HCT116 (cell line): ENCODE data around the gene AOPEP. TPM values are rescaled to one million over a fixed set of nuclear protein-coding genes. Genes with fewer than 3 reads are reported as not detected.

Experiments used
- ATAC-seq: fragments of 200-7000 bp; cut with Tn5 transposase; 2 replicates; pipeline ENCODE4 v1.9.1; 2020; ENCODE audit warnings: mild to moderate bottlenecking, moderate library complexity
- BruUV-seq: library from RNA; stranded (reverse); fragments of 400-500 nt; replicated peaks from 2 replicates; lab custom pipeline; 2021; lab: Mats Ljungman, UMichigan
- CTCF ChIA-PET: fragments of 300-600 bp; sonication (Branson Sonifier 250); formaldehyde crosslinking; loops from one replicate; lab custom pipeline; 2021; ENCODE audit warnings: antibody characterized with exemption; lab: Charles Lee
- POLR2A ChIA-PET: fragments of 300-600, 350-600 bp; sonication (Branson Sonifier 250); formaldehyde crosslinking; loops from one replicate; lab custom pipeline; 2021; ENCODE audit warnings: antibody characterized with exemption; lab: Charles Lee
- RAD21 ChIA-PET, 2 experiments: fragments of 300-600 bp; sonication (Branson Sonifier 250); formaldehyde crosslinking; loops; one replicate each; lab custom pipeline; 2023; ENCODE audit warnings: low total read pairs in 2 of 2; ENCODE audit not compliant: uncharacterized antibody in 2 of 2, unreplicated experiment in 2 of 2, low non-redundant PET in 1 of 2; lab: Charles Lee
- DNase-seq: peaks from one replicate; pipeline ENCODE4 v3.0.0-alpha.2; 2010; ENCODE audit warnings: low read depth, low spot score
- H2AFZ ChIP-seq: fragments of 200-600 bp; shearing (Covaris generic), sonication (generic); 2 replicates; pipeline ENCODE4 v1.6.1; 2017; ENCODE audit warnings: low read depth, mixed run types, mixed read lengths, antibody characterized with exemption, low read length; ENCODE audit not compliant: poor library complexity, severe bottlenecking
- H3K27ac ChIP-seq: 2 replicates; pipeline ENCODE4 v1.5.1; 2012; ENCODE audit warnings: low read depth, low read length
- H3K27me3 ChIP-seq: fragments of 200-600 bp; sonication (generic); 2 replicates; pipeline ENCODE4 v1.6.1; 2016; ENCODE audit warnings: mixed run types, low read length, mixed read lengths; ENCODE audit not compliant: insufficient read depth
- H3K36me3 ChIP-seq, 2 experiments: fragments of 200-500 bp in 1 of 2; fragments of 200-600 bp in 1 of 2; sonication (Bioruptor generic) in 1 of 2; sonication (generic) in 1 of 2; 2 replicates each; pipeline versions ENCODE4 v1.5.1 to v1.6.1; 2014 to 2016; ENCODE audit warnings: low read length in 2 of 2, inconsistent platforms in 1 of 2, mixed read lengths in 1 of 2, mixed run types in 1 of 2; ENCODE audit not compliant: insufficient read depth in 2 of 2, control insufficient read depth in 1 of 2
- H3K4me1 ChIP-seq, 2 experiments: fragments of 200-600 bp in 1 of 2; sonication (generic) in 1 of 2; 2 replicates each; pipeline versions ENCODE4 v1.5.1 to v1.6.1; 2012 to 2017; ENCODE audit warnings: low read length in 2 of 2, inconsistent platforms in 1 of 2, mild to moderate bottlenecking in 1 of 2, mixed read lengths in 1 of 2, mixed run types in 1 of 2, moderate library complexity in 1 of 2; ENCODE audit not compliant: insufficient read depth in 2 of 2, control insufficient read depth in 1 of 2
- H3K4me2 ChIP-seq: fragments of 200-600 bp; sonication (generic); 2 replicates; pipeline ENCODE4 v1.6.1; 2017; ENCODE audit warnings: mixed run types, low read length, mixed read lengths
- H3K4me3 ChIP-seq, 2 experiments: fragments of 200-600 bp in 1 of 2; sonication (generic) in 1 of 2; replicated peaks in 1 of 2; 2 replicates each; pipeline ENCODE4 v1.5.1; 2011 to 2016; ENCODE audit warnings: low read length in 2 of 2, control low read depth in 1 of 2, low read depth in 1 of 2, mild to moderate bottlenecking in 1 of 2, mixed read lengths in 1 of 2, mixed run types in 1 of 2
- H3K79me2 ChIP-seq: fragments of 200-600 bp; sonication (generic); 2 replicates; pipeline ENCODE4 v1.6.1; 2017; ENCODE audit warnings: mild to moderate bottlenecking, mixed run types, low read length, moderate library complexity, mixed read lengths; ENCODE audit not compliant: insufficient read depth
- H3K9ac ChIP-seq: fragments of 200-600 bp; sonication (generic); 2 replicates; pipeline ENCODE4 v1.6.1; 2016; ENCODE audit warnings: low read length, mixed read lengths
- H3K9me2 ChIP-seq: fragments of 200-600 bp; sonication (generic), shearing (Covaris generic); 2 replicates; pipeline ENCODE4 v1.6.1; 2017; ENCODE audit warnings: mixed run types, mild to moderate bottlenecking, moderate library complexity; ENCODE audit not compliant: insufficient read depth
- H3K9me3 ChIP-seq, 2 experiments: fragments of 200-500 bp in 1 of 2; fragments of 200-600 bp in 1 of 2; sonication (Bioruptor generic) in 1 of 2; sonication (generic) in 1 of 2; 2 replicates each; pipeline ENCODE4 v1.6.1; 2014 to 2017; ENCODE audit warnings: low read length in 2 of 2, mixed read lengths in 2 of 2, inconsistent platforms in 1 of 2, low read depth in 1 of 2, mild to moderate bottlenecking in 1 of 2, mixed run types in 1 of 2, moderate library complexity in 1 of 2; ENCODE audit not compliant: control insufficient read depth in 1 of 2, insufficient read depth in 1 of 2
- H4K20me1 ChIP-seq: fragments of 200-600 bp; sonication (generic), shearing (Covaris generic); 2 replicates; pipeline ENCODE4 v1.6.1; 2017; ENCODE audit warnings: mixed run types, mild to moderate bottlenecking, moderate library complexity; ENCODE audit not compliant: insufficient read depth
- ELF1 ChIP-seq: IDR thresholded peaks from 2 replicates; pipeline ENCODE4 v1.6.1; 2012; ENCODE audit warnings: low read depth, borderline replicate concordance
- EZH2phosphoT487 ChIP-seq: fragments of 200-600 bp; IDR thresholded peaks from 2 replicates; pipeline ENCODE4 v1.6.1; 2018; ENCODE audit warnings: antibody characterized with exemption, borderline replicate concordance
- MAX ChIP-seq: IDR thresholded peaks from 2 replicates; pipeline ENCODE4 v1.6.1; 2012
- YY1 ChIP-seq: IDR thresholded peaks from 2 replicates; pipeline ENCODE4 v1.6.1; 2011; ENCODE audit warnings: low read length, low read depth, moderate library complexity, mild to moderate bottlenecking; ENCODE audit not compliant: insufficient replicate concordance; ENCODE audit errors: extremely low read depth
- intact Hi-C: fragments of 100-400 bp; cut with micrococcal nuclease; formaldehyde crosslinking; loops from 2 replicates; pipeline ENCODE4 v1.10.0; 2022
- total RNA-seq: library from RNA; stranded (reverse); gene quantifications from one replicate; pipeline ENCODE4 v1.2.1, GENCODE V29; 2021; ENCODE audit not compliant: unreplicated experiment
- TF ChIP-seq, protein P1 (sequence below), 3 experiments: fragments of 200-600 bp in 1 of 3; sonication (generic) in 1 of 3; IDR thresholded peaks in 2 of 3; conservative IDR thresholded peaks in 1 of 3; 2 replicates each; pipeline ENCODE4 v1.5.1; 2012 to 2017; ENCODE audit warnings: low read depth in 2 of 3, low read length in 2 of 3, antibody characterized with exemption in 1 of 3, borderline replicate concordance in 1 of 3, control low read depth in 1 of 3, mild to moderate bottlenecking in 1 of 3, mixed read lengths in 1 of 3, mixed run types in 1 of 3, moderate library complexity in 1 of 3; ENCODE audit not compliant: insufficient read depth in 1 of 3

AOPEP gene
- total RNA-seq, 1 experiment from 2014 or later: 15.1 TPM

DNA sequence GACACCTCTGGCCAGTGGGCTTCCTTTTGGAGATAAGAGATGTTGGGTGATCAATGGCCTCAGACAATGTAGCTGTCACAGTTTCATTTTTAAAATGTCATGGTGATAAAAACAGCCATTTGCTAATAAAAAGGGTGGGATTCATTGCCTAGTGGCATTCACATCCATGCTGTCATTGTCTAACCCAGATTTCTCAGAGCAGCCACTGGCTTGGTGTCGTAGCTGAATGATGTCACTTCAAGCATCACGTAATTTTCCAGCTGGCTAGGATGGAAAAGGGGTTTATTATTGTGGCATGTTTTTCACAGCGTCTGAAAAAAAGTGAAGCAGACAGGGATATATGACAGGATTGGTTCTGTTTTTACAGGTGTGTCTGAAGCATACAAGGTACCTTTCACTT is 184.7 kb downstream of the AOPEP start:
- BruUV-seq: no TSS peak

DNA sequence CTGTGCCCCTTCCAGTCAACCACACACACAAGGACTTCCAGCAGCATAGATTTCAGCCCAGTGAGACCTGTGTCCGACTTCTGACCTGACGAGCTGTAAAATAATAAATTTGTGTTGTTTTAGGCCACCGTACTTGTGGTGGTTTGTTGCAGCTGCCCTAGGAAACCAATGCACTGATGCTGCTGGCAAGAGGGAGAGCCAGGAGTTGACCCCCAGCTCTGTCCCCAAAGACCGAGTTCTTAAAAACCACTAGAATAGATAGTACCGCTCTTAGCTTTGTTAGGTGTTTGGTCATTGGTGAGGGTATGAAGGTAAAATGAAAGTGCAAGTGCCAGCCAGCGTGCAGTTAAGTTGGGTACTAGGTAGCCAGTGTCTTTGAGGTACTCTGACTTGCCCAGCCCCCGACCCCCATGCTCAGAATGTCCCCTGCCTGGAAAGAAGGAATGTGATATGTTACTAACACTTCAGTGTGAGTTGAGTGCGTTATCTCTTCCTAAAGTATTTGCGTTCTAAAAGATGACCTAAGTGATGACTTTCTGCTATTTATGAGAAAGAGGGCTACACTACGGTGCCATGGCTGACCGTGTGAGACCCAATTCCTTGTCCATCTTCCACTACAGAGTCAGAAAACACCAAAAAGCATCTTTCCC is 185.6 kb downstream of the AOPEP start:
- H4K20me1 ChIP-seq: no peaks in the 10 kb centered on the region
- POLR2A ChIA-PET: interaction anchor here (1.7 kb wide), 1 partner anchor 45 kb away, joined by 3 read pairs; no protein-coding TSS in a partner anchor
- DNase-seq: no peak
- H3K9me2 ChIP-seq: no peaks in the 10 kb centered on the region
- H3K4me3 ChIP-seq: peak overlapping the region; percentile 4 to 42; a peak in 3 of 4 replicates
- TF ChIP-seq ELF1 (no peak), EZH2phosphoT487 (no peak), MAX (no peak)
- TF ChIP-seq, protein P1, sequence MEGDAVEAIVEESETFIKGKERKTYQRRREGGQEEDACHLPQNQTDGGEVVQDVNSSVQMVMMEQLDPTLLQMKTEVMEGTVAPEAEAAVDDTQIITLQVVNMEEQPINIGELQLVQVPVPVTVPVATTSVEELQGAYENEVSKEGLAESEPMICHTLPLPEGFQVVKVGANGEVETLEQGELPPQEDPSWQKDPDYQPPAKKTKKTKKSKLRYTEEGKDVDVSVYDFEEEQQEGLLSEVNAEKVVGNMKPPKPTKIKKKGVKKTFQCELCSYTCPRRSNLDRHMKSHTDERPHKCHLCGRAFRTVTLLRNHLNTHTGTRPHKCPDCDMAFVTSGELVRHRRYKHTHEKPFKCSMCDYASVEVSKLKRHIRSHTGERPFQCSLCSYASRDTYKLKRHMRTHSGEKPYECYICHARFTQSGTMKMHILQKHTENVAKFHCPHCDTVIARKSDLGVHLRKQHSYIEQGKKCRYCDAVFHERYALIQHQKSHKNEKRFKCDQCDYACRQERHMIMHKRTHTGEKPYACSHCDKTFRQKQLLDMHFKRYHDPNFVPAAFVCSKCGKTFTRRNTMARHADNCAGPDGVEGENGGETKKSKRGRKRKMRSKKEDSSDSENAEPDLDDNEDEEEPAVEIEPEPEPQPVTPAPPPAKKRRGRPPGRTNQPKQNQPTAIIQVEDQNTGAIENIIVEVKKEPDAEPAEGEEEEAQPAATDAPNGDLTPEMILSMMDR (IDR thresholded peaks at IDR 0.05 in 2 of 3, conservative IDR thresholded peaks at IDR 0.05 in 1 of 3; ENCODE audit: borderline replicate concordance in 1 of 3, insufficient read depth in 1 of 3, low read depth in 2 of 3, low read length in 2 of 3): no peak
- H3K27ac ChIP-seq: peak overlapping the region; percentile 61
- no peak for ATAC-seq
- no peaks in the 10 kb centered on the region for H3K27me3 ChIP-seq
- H3K9ac ChIP-seq: peak overlapping the region; percentile 32
- peaks cover 66 to 77% of the 10 kb centered on the region in 2 experiments for H3K4me1 ChIP-seq
- H3K4me2 ChIP-seq: peak overlapping the region; percentile 80
- CTCF ChIA-PET: no interaction called here
- BruUV-seq: no TSS peak
- no peak overlapping the region for H2AFZ ChIP-seq
- RAD21 ChIA-PET: no interaction called here
- no peaks in the 10 kb centered on the region for H3K36me3 ChIP-seq
- H3K79me2 ChIP-seq: no peaks in the 10 kb centered on the region
- no peaks in the 10 kb centered on the region for H3K9me3 ChIP-seq
- intact Hi-C loops: loop anchor here (5.0 kb wide), 1 partner anchor 130 kb away; no protein-coding TSS in a partner anchor

More for the DNA sequence above, 184.7 kb downstream of the AOPEP start:
- no peak for TF ChIP-seq YY1
- ChIA-PET POLR2A (no interaction called here), CTCF (no interaction called here), RAD21 (no interaction called here)
- peaks cover 57 to 68% of the 10 kb centered on the region in 2 experiments for H3K4me1 ChIP-seq
- no peak overlapping the region for H2AFZ ChIP-seq
- H3K27ac ChIP-seq: no peak overlapping the region
- H3K9ac ChIP-seq: no peak overlapping the region
- H4K20me1 ChIP-seq: no peaks in the 10 kb centered on the region
- DNase-seq (no peak), ATAC-seq (no peak)
- H3K36me3 ChIP-seq: no peaks in the 10 kb centered on the region
- no peaks in the 10 kb centered on the region for H3K79me2 ChIP-seq
- H3K4me3 ChIP-seq: no peak overlapping the region
- no peaks in the 10 kb centered on the region for H3K27me3 ChIP-seq
- intact Hi-C loops: loop anchor here (5.0 kb wide), 1 partner anchor 129 kb away; no protein-coding TSS in a partner anchor
- no peaks in the 10 kb centered on the region for H3K9me2 ChIP-seq
- H3K9me3 ChIP-seq: no peaks in the 10 kb centered on the region
- 0 out of 2 replicates have a peak overlapping the region, but pooled peaks have one; percentile 1 for H3K4me2 ChIP-seq
